Cardiac septum (tissue), 1 donor: ENCODE measurements around the gene DPP6. TPM values are rescaled to one million over a fixed set of nuclear protein-coding genes. Genes with fewer than 3 reads are reported as not detected.

Experiments
- DNase-seq: peaks from one replicate; pipeline ENCODE4 v3.0.0-alpha.2; 2020; ENCODE audit warnings: low spot score
- intact Hi-C: fragments of 100-400 bp; cut with DNase I; formaldehyde crosslinking; loops from one replicate; pipeline ENCODE4 v1.14.0; 2022
- total RNA-seq: library from RNA; stranded (reverse); fragmentation: NEBNext Ultra II Directional; extraction: Animal tissue kit (Norgen Biotek cat#: 25700); gene quantifications from one replicate; pipeline ENCODE4 v1.2.1, GENCODE V29; 2021
- donor health status: DM: no; HTN: no; CAD: no.

DPP6 gene
- total RNA-seq, 1 donor from 2014 or later, result not detected

- intact Hi-C loops, result no loop called here
- DNase-seq, result no peak
These were observed 742.1 kb downstream of the DPP6 start for GRCh38 chr7:154794147-154794780.

DNA sequence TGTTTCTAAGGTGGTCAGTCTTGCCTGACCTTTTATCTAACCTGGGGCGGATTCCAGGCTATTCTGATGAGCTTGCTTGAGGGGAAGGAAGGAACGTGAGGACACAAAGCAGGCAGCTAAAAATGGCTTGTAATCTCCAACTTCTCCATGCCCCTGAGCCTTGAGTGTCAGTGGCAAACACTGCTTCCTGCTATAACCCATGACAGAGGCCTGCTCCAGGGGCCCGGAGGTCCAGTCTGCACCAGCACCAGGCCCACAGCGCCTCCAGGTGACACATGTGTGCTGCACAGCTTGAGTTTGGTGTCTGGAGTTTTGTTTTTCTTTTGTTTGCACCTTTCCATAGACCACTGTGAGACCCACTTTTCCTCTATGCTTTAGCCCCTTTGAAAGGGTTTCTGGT lies 742.8 kb downstream of the DPP6 start:
- intact Hi-C loops, result no loop called here

GRCh38 chr7:154795437-154795836 lies 743.2 kb downstream of the DPP6 start:
- intact Hi-C loops, result no loop called here
- DNase-seq, result no peak

More for the DNA sequence above, 742.8 kb downstream of the DPP6 start:
- no peak for DNase-seq

DNA sequence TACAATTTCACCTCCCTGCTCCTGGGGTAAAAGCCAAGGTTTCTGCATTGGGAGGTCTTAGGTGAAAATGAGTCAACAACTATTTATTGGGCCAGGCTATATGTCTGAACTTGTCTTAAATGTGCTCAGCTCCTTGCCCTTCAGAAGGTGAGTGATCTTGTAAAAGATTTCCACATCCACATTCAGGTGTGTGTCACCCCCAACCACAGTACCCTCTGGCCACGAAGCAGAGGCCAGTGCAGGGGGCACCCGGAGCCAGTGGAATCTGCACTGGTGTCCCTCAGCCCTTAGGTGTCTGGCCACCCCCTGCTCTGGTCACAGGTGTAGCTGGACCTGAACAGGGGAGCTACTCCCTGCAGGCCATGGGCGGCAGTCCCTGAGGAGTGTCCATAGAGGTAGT lies 752.3 kb downstream of the DPP6 start:
- intact Hi-C loops, result no loop called here
- no peak for DNase-seq

- DNase-seq, result no peak
- intact Hi-C loops, result no loop called here
These were observed 759.8 kb downstream of the DPP6 start for GRCh38 chr7:154812027-154812426.

- no peak for DNase-seq
- intact Hi-C loops, result no loop called here
These were observed 765.2 kb downstream of the DPP6 start for GRCh38 chr7:154817224-154817896.

- intact Hi-C loops, result no loop called here
- no peak for DNase-seq
These were observed 774.8 kb downstream of the DPP6 start for GRCh38 chr7:154827007-154827406.

GRCh38 chr7:154832557-154833138 lies 780.5 kb downstream of the DPP6 start:
- DNase-seq, result no peak
- intact Hi-C loops, result no loop called here

DNA sequence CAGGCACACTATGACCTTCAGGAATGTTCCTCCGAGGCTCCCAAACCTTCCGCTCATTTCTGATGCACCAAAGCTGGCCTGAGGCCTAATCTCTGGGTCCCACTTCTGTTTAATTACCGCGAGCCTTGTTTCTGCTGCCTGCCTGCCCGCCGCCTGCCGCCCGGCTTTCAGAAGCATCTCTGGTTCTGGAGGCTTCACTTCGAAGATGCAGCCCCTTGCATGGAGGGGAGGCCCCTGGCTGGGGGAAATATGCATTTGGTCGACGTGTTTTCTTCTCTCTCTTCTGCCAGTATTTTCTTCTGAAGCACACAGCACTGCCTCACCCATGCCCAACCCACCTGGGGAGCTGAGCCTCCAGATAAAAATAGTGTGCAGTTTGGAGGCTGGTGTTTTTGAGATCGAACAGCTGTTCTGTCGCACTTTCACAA lies 783.8 kb downstream of the DPP6 start:
- intact Hi-C loops, result no loop called here
- no peak for DNase-seq

DNA sequence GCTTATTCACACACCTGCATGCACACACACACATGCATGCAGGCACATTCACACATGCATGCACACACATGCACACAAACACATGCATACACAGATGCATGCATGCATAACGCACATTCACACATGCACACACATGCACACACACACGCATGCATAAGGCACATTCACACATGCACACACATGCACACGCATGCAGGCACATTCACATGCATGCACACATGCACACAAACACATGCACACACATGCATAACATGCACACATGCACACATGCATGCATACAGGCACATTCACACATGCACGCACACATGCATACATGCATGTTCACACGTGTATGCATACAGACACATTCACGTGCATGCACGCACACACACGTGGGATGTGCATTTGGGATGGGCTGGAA lies 784.9 kb downstream of the DPP6 start:
- no peak for DNase-seq

GRCh38 chr7:154837622-154838021 lies 785.4 kb downstream of the DPP6 start:
- DNase-seq, result no peak
- intact Hi-C loops, result no loop called here

More for the DNA sequence above, 784.9 kb downstream of the DPP6 start:
- intact Hi-C loops, result no loop called here

- intact Hi-C loops, result no loop called here
- DNase-seq, result no peak
These were observed 787.9 kb downstream of the DPP6 start for GRCh38 chr7:154840086-154840485.

DNA sequence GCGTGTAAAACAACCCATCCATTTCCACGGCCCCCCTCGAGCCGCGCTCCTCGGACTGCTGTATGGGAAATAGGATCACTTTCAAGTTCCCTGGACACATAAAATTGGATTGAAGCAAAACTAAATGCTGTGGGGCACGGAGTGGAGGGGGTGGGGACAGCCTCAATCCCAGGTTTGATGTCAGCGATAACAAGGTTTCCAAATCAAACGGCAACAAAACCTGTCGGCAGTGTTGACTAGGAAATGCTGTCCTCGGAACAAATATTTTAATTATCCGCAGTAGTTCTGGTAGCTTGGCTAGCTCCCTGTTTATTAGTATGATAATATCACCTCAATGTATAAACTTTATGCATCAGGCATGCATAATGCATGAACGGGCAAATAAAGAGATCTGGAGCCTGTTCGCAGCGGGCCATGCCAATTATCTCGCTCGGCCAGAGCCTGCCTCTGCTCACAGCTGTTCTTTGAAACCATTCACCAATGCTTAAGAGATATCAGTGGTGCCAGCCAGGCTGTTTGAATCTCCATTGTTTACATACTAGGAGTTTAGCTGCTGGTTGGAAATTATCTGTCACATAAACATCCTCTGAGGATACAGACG lies 789.6 kb downstream of the DPP6 start:
- intact Hi-C loops, result no loop called here
- no peak for DNase-seq

- intact Hi-C loops, result no loop called here
- no peak for DNase-seq
These were observed 790.4 kb downstream of the DPP6 start for GRCh38 chr7:154842591-154842990.

DNA sequence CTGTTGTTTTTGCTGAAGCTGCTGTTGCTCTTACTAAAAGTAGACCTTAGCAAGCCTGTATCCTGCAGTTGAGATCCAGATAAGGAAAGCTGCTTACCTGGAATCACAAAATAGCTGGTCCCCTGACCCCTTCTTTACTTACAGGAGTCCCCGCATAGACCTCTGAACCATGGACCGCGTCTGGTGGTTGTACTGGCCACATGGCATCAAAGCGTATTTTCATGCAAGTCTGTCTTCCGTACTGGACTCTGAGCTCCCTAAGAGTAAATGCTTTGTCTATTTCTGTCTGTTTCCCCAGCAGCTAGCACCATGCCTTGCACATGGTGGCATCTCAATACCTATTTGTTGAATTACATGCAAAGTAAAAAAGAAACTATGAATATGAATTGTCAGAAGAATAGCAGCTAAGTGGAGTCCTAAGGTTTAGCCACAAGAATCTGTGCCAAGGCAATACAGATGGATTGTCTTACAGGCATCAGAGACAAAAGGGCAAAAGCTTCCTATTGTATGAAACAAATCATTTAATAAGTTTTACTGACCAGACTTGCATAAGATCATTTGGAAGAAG lies 791.6 kb downstream of the DPP6 start:
- intact Hi-C loops, result no loop called here
- DNase-seq, result no peak

GRCh38 chr7:154844499-154844898 lies 792.3 kb downstream of the DPP6 start:
- DNase-seq, result no peak
- intact Hi-C loops, result no loop called here

DNA sequence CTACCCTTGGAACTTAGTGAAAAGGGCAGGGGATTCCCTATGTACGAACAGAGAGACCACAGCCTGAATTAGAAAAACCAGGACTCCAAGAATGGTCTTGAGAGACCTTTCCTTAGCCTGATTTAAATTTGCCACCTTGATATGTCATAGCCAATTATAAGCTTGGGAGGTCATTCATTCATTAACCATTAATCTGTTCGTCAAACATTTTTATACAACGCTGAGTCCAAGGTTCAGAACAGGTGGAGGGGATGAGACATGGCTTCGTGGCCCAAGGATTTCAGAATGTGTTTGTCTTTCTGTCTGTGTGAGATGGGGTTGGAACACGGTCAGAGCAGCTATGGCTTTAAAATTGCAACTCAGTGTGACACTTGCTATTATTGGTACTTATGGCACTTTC lies 792.8 kb downstream of the DPP6 start:
- DNase-seq, result no peak
- intact Hi-C loops, result no loop called here

GRCh38 chr7:154848464-154848863 lies 796.3 kb downstream of the DPP6 start:
- DNase-seq, result no peak
- intact Hi-C loops, result no loop called here

GRCh38 chr7:154852205-154852604 lies 800.0 kb downstream of the DPP6 start:
- intact Hi-C loops, result no loop called here
- DNase-seq, result no peak

- no peak for DNase-seq
- intact Hi-C loops, result no loop called here
These were observed 801.0 kb downstream of the DPP6 start for GRCh38 chr7:154853063-154853726.
